CD8-positive, alpha-beta memory T cell (primary cell): Measurements from ENCODE around the gene MAGEA4. TPM values are rescaled to one million over a fixed set of nuclear protein-coding genes. Genes with fewer than 3 reads are reported as not detected.

Experiments
- CTCF ChIA-PET: fragments of 350-600 bp; sonication (Branson Sonifier 250); formaldehyde crosslinking; loops from one replicate; lab custom pipeline; 2021; ENCODE audit warnings: antibody characterized with exemption; lab: Charles Lee
- POLR2A ChIA-PET: fragments of 350-600 bp; sonication (Branson Sonifier 250); formaldehyde crosslinking; loops from one replicate; lab custom pipeline; 2021; ENCODE audit warnings: antibody characterized with exemption; lab: Charles Lee
- DNase-seq, 5 donors: peaks; one replicate each; pipeline versions ENCODE4 v3.0.0 to v3.0.0-alpha.2; 2020 to 2022; ENCODE audit warnings: mixed read lengths in 1 of 5
- H3K27ac ChIP-seq: one replicate; pipeline ENCODE4 v1.7.0; 2013; ENCODE audit warnings: low read depth, mild to moderate bottlenecking, low read length, moderate library complexity
- H3K27me3 ChIP-seq: 2 replicates; pipeline ENCODE4 v1.7.0; 2013; ENCODE audit warnings: low read length, mild to moderate bottlenecking; ENCODE audit not compliant: insufficient read depth, poor library complexity, severe bottlenecking
- H3K36me3 ChIP-seq: 2 replicates; pipeline ENCODE4 v1.7.0; 2013; ENCODE audit warnings: mild to moderate bottlenecking, low read length, moderate library complexity; ENCODE audit not compliant: insufficient read depth
- H3K4me1 ChIP-seq: 2 replicates; pipeline ENCODE4 v1.7.0; 2013; ENCODE audit warnings: mild to moderate bottlenecking, low read length, moderate library complexity; ENCODE audit not compliant: insufficient read depth
- H3K4me3 ChIP-seq: 2 replicates; pipeline ENCODE4 v1.7.0; 2013; ENCODE audit warnings: mild to moderate bottlenecking, low read length
- H3K9me3 ChIP-seq: 2 replicates; pipeline ENCODE4 v1.7.0; 2013; ENCODE audit warnings: mild to moderate bottlenecking, low read length
- H3K27ac Mint-ChIP-seq, 8 donors: one replicate each; pipeline ENCODE4 v1.8.0; 2020 to 2021; ENCODE audit warnings: mixed read lengths in 8 of 8, mild to moderate bottlenecking in 6 of 8, inconsistent platforms in 3 of 8, moderate library complexity in 3 of 8
- H3K27me3 Mint-ChIP-seq, 2 donors: one replicate each; pipeline ENCODE4 v1.8.0; 2020 to 2021; ENCODE audit warnings: mixed read lengths in 2 of 2, mild to moderate bottlenecking in 1 of 2, moderate library complexity in 1 of 2
- H3K36me3 Mint-ChIP-seq, 3 donors: one replicate each; pipeline ENCODE4 v1.8.0; 2020 to 2021; ENCODE audit warnings: mixed read lengths in 3 of 3, inconsistent platforms in 1 of 3, mild to moderate bottlenecking in 1 of 3
- H3K4me1 Mint-ChIP-seq, 3 donors: one replicate each; pipeline ENCODE4 v1.8.0; 2020 to 2021; ENCODE audit warnings: mixed read lengths in 3 of 3, inconsistent platforms in 1 of 3, mild to moderate bottlenecking in 1 of 3
- H3K4me3 Mint-ChIP-seq, 7 donors: one replicate each; pipeline ENCODE4 v1.8.0; 2020 to 2021; ENCODE audit warnings: mixed read lengths in 7 of 7, mild to moderate bottlenecking in 6 of 7, moderate library complexity in 4 of 7, inconsistent platforms in 2 of 7
- H3K9me3 Mint-ChIP-seq, 5 donors: one replicate each; pipeline ENCODE4 v1.8.0; 2020 to 2022; ENCODE audit warnings: mixed read lengths in 5 of 5, mild to moderate bottlenecking in 3 of 5, moderate library complexity in 2 of 5, inconsistent platforms in 1 of 5
- polyA plus RNA-seq: library from polyadenylated mRNA; unstranded; fragments of 300-500 nt; fragmentation: Illumina TruSeq; gene quantifications from one replicate; pipeline ENCODE4 v1.2.3, GENCODE V29; 2021
- total RNA-seq, 2 experiments: library from RNA; stranded (reverse); gene quantifications; one replicate each; pipeline ENCODE4 v1.2.3, GENCODE V29; 2021

MAGEA4 gene
- total and polyA plus RNA-seq, 3 experiments from 2014 or later, result not detected

DNA sequence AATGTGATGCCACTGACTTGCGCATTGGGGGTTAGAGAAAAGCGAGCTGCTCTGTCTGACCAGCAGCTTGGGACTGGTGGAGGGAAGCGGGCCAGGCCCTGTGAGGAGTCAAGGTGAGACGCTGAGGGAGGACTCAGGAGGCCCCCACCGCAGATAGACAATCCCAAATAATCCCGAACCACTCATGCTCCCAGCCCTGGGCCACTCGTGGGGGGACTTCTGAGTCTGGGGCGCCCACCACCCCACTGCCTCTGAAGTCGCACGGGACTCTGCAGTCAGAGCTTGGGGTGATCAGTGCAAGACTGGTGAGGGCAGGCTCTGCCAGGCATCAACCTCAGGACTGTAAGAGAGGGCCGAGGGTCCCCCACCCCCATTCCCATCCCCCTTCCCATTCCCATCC is 6.9 kb downstream of the MAGEA4 start:
- H3K9me3 Mint-ChIP-seq, result no peaks in the 10 kb centered on the region
- no peaks in the 10 kb centered on the region for H3K27me3 Mint-ChIP-seq
- no peak overlapping the region for H3K27ac Mint-ChIP-seq
- Histone ChIP-seq H3K27ac (no peak overlapping the region), H3K36me3 (no peaks in the 10 kb centered on the region), H3K4me3 (no peak overlapping the region), H3K4me1 (no peaks in the 10 kb centered on the region), H3K9me3 (no peaks in the 10 kb centered on the region), H3K27me3 (no peaks in the 10 kb centered on the region)
- no peaks in the 10 kb centered on the region for H3K4me1 Mint-ChIP-seq
- CTCF ChIA-PET, result no interaction called here
- no peaks in the 10 kb centered on the region for H3K36me3 Mint-ChIP-seq
- no peak for DNase-seq
- no peak overlapping the region for H3K4me3 Mint-ChIP-seq
- POLR2A ChIA-PET, result no interaction called here

DNA sequence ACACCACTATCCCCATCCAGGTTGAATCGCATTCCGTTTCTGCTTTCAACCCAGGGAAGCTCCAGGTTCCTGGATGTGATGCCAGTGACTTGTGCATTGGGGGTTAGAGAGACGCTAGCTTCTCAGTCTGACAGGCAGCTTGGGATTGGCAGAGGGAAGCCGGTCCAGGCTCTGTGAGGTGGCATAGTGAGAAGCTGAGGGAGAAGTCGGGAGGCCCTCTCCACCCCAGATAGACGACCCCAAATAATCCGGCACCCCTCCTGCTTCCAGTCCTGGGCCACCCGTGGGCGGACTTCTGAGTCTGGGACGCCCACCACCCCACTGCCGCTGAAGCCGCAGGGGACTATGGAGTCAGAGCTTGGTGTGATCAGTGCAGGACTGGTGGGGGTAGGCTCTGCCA is 7.4 kb downstream of the MAGEA4 start:
- H3K36me3 ChIP-seq, result no peaks in the 10 kb centered on the region
- no peaks in the 10 kb centered on the region for H3K9me3 ChIP-seq
- Mint-ChIP-seq H3K9me3 (no peaks in the 10 kb centered on the region), H3K27ac (no peak overlapping the region), H3K36me3 (no peaks in the 10 kb centered on the region), H3K4me1 (no peaks in the 10 kb centered on the region), H3K27me3 (no peaks in the 10 kb centered on the region), H3K4me3 (no peak overlapping the region)
- CTCF ChIA-PET, result no interaction called here
- no peaks in the 10 kb centered on the region for H3K4me1 ChIP-seq
- H3K27me3 ChIP-seq, result no peaks in the 10 kb centered on the region
- POLR2A ChIA-PET, result no interaction called here
- no peak for DNase-seq
- no peak overlapping the region for H3K4me3 ChIP-seq
- no peak overlapping the region for H3K27ac ChIP-seq

DNA sequence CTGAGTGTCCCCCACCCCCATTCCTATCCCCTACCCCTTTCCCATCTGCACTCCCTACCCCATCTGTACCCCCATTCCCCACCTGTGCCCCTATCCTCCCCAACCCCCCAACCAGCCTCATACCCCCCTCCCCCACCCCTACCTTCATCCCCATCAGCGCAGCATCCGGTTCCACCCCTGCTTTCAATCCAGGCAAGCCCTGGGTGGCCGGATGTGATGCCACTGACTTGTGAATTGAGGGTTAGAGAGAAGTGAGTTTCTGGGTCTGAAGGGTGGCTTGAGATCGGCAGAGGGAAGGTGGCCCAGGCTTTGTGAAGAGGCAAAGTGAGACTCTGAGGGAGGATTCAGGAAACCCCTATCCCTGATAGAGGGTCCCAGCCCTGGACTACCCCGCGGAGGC is 7.8 kb downstream of the MAGEA4 start:
- no peaks in the 10 kb centered on the region for H3K36me3 Mint-ChIP-seq
- no peak overlapping the region for H3K4me3 Mint-ChIP-seq
- Histone ChIP-seq H3K27me3 (no peaks in the 10 kb centered on the region), H3K4me1 (no peaks in the 10 kb centered on the region), H3K36me3 (no peaks in the 10 kb centered on the region), H3K27ac (no peak overlapping the region), H3K9me3 (no peaks in the 10 kb centered on the region), H3K4me3 (no peak overlapping the region)
- ChIA-PET POLR2A (no interaction called here), CTCF (no interaction called here)
- H3K9me3 Mint-ChIP-seq, result no peaks in the 10 kb centered on the region
- no peaks in the 10 kb centered on the region for H3K4me1 Mint-ChIP-seq
- H3K27ac Mint-ChIP-seq, result no peak overlapping the region
- DNase-seq, result no peak
- H3K27me3 Mint-ChIP-seq, result no peaks in the 10 kb centered on the region

DNA sequence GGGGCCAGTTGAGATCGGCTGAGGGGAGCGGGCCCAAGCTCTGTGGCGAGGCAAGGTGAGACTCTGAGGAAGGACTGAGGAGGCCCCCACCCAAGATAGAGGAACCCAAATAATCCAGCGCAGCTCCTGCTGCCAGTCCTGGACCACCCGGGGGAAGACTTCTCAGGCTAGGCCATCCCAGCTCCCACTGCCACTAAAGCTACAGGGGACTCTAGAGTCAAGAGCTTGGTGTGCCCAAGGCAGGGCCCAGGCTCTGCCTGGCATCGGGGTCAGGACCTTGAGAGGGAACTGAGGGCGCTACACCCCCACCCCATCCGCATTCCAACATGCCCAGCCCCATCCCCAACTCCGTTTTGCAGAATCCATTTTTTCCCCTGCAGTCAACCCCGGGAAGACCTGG is 8.6 kb downstream of the MAGEA4 start:
- ChIA-PET CTCF (no interaction called here), POLR2A (no interaction called here)
- H3K36me3 ChIP-seq, result no peaks in the 10 kb centered on the region
- Mint-ChIP-seq H3K27me3 (peaks cover 0 to 3% of the 10 kb centered on the region in 2 donors), H3K4me1 (no peaks in the 10 kb centered on the region), H3K36me3 (no peaks in the 10 kb centered on the region), H3K27ac (no peak overlapping the region), H3K9me3 (no peaks in the 10 kb centered on the region), H3K4me3 (no peak overlapping the region)
- no peak overlapping the region for H3K27ac ChIP-seq
- H3K27me3 ChIP-seq, result no peaks in the 10 kb centered on the region
- H3K4me3 ChIP-seq, result no peak overlapping the region
- H3K4me1 ChIP-seq, result no peaks in the 10 kb centered on the region
- H3K9me3 ChIP-seq, result no peaks in the 10 kb centered on the region
- no peak for DNase-seq

DNA sequence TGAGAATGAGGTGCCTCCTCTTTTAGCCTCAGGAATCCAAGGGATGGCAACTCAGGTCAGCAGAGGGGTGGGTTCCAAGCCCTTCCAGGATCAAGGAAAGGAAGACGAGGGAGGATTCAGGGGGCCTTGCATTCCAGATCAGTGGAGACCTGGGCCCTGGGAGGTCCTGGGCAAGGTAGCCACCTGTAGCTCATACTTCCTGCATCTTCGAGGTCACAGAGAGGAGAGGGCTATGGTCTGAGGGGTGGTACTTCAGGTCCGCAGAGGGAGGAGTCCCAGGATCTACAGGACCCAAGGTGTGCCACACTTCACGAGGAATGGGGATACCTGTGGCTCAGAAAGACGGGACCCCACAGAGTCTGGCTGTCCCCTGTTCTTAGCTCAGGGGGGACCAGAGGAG is 9.2 kb downstream of the MAGEA4 start:
- Histone ChIP-seq H3K4me1 (no peaks in the 10 kb centered on the region), H3K36me3 (no peaks in the 10 kb centered on the region), H3K27ac (no peak overlapping the region), H3K9me3 (no peaks in the 10 kb centered on the region), H3K27me3 (no peaks in the 10 kb centered on the region), H3K4me3 (no peak overlapping the region)
- Mint-ChIP-seq H3K9me3 (no peaks in the 10 kb centered on the region), H3K36me3 (no peaks in the 10 kb centered on the region), H3K4me1 (no peaks in the 10 kb centered on the region), H3K27ac (no peak overlapping the region), H3K27me3 (peaks cover 0 to 3% of the 10 kb centered on the region in 2 donors), H3K4me3 (no peak overlapping the region)
- CTCF ChIA-PET, result no interaction called here
- DNase-seq, result no peak
- POLR2A ChIA-PET, result no interaction called here

DNA sequence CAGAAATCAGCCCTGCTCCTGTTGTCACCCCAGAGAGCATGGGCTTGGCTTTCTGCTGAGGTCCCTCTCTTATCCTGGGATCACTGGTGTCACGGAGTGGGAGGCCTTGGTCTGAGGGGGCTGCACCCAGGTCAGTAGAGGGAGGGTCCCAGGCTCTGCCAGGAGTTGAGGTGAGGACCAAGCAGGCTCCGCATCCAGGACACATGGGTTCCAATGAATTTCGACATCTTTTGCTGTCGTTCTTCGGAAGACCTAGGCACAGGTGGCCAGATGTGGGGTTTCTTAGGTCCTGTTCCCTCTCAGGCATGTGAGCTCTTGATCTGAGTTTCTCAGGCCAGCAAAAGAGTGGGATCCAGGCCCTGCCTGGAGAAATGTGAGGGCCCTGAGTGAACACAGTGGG is 10.0 kb downstream of the MAGEA4 start:
- H3K27ac Mint-ChIP-seq, result no peak overlapping the region
- no peak for DNase-seq

DNA sequence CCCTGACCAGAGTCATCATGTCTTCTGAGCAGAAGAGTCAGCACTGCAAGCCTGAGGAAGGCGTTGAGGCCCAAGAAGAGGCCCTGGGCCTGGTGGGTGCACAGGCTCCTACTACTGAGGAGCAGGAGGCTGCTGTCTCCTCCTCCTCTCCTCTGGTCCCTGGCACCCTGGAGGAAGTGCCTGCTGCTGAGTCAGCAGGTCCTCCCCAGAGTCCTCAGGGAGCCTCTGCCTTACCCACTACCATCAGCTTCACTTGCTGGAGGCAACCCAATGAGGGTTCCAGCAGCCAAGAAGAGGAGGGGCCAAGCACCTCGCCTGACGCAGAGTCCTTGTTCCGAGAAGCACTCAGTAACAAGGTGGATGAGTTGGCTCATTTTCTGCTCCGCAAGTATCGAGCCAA is 11.0 kb downstream of the MAGEA4 start:
- CTCF ChIA-PET, result no interaction called here
- no peaks in the 10 kb centered on the region for H3K27me3 ChIP-seq
- H3K4me3 ChIP-seq, result no peak overlapping the region
- H3K36me3 Mint-ChIP-seq, result no peaks in the 10 kb centered on the region
- H3K9me3 ChIP-seq, result no peaks in the 10 kb centered on the region
- no peaks in the 10 kb centered on the region for H3K4me1 Mint-ChIP-seq
- no peaks in the 10 kb centered on the region for H3K36me3 ChIP-seq
- H3K4me3 Mint-ChIP-seq, result no peak overlapping the region
- H3K4me1 ChIP-seq, result no peaks in the 10 kb centered on the region
- no peak overlapping the region for H3K27ac ChIP-seq
- no peak overlapping the region for H3K27ac Mint-ChIP-seq
- H3K27me3 Mint-ChIP-seq, result peaks cover 0 to 5% of the 10 kb centered on the region in 2 donors
- no peak for DNase-seq
- no peaks in the 10 kb centered on the region for H3K9me3 Mint-ChIP-seq
- POLR2A ChIA-PET, result no interaction called here

More for the DNA sequence above, 10.0 kb downstream of the MAGEA4 start:
- CTCF ChIA-PET, result no interaction called here
- no peak overlapping the region for H3K4me3 ChIP-seq
- POLR2A ChIA-PET, result no interaction called here
- no peaks in the 10 kb centered on the region for H3K4me1 Mint-ChIP-seq
- no peak overlapping the region for H3K27ac ChIP-seq
- H3K4me3 Mint-ChIP-seq, result no peak overlapping the region
- H3K27me3 Mint-ChIP-seq, result peaks cover 0 to 5% of the 10 kb centered on the region in 2 donors
- H3K36me3 ChIP-seq, result no peaks in the 10 kb centered on the region
- H3K36me3 Mint-ChIP-seq, result no peaks in the 10 kb centered on the region
- no peaks in the 10 kb centered on the region for H3K9me3 ChIP-seq
- H3K9me3 Mint-ChIP-seq, result no peaks in the 10 kb centered on the region
- H3K4me1 ChIP-seq, result no peaks in the 10 kb centered on the region
- no peaks in the 10 kb centered on the region for H3K27me3 ChIP-seq

DNA sequence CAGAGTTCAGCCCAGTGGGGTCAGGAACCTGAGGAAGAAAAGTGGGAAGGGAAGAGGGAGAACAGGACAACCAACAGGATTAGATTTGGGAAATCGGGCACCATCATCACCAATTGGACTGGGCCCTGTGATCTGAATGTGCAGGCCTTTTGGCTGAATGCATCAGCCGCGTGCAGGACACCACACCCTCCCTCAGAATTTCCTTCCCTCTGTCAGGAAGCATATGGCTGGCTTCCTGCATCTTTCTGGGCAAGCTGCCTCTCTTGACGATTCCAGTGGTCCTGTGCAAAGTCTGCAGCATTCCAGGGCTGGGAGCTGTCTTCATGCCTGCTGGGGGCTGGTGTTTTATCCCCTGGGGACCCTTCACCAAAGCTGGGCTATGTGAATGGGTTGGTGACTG is 16.4 kb downstream of the MAGEA4 start:
- ChIA-PET CTCF (no interaction called here), POLR2A (no interaction called here)
- H3K27me3 ChIP-seq, result no peaks in the 10 kb centered on the region
- no peaks in the 10 kb centered on the region for H3K4me1 Mint-ChIP-seq
- no peaks in the 10 kb centered on the region for H3K9me3 ChIP-seq
- no peak overlapping the region for H3K27ac Mint-ChIP-seq
- H3K27me3 Mint-ChIP-seq, result peaks cover 0 to 6% of the 10 kb centered on the region in 2 donors
- H3K27ac ChIP-seq, result no peak overlapping the region
- no peaks in the 10 kb centered on the region for H3K36me3 Mint-ChIP-seq
- H3K4me3 Mint-ChIP-seq, result no peak overlapping the region
- no peaks in the 10 kb centered on the region for H3K36me3 ChIP-seq
- H3K9me3 Mint-ChIP-seq, result no peaks in the 10 kb centered on the region
- H3K4me1 ChIP-seq, result no peaks in the 10 kb centered on the region
- H3K4me3 ChIP-seq, result no peak overlapping the region
- no peak for DNase-seq

DNA sequence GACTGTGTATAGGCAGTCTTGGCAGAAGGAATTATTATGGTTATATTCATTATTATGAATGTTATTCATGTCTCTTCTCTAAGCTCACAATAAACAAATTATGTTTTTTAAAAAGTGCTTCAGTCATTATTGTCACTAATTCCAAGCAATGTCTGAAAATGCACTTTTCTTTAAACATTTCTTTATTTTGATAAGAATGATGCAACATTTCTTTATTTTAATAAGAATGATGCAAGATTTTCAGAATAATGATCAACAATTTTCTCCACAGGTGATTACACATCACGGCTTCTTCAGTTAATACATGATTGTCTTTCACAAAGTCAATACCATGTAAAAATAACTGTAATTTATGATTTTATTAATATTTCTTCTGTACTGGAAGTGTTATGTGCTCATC is 22.7 kb downstream of the MAGEA4 start:
- DNase-seq, result no peak
- Mint-ChIP-seq H3K36me3 (no peaks in the 10 kb centered on the region), H3K4me1 (no peaks in the 10 kb centered on the region), H3K27me3 (peaks cover 0 to 1% of the 10 kb centered on the region in 2 donors), H3K4me3 (no peak overlapping the region), H3K27ac (no peak overlapping the region), H3K9me3 (no peaks in the 10 kb centered on the region)
- Histone ChIP-seq H3K27me3 (no peaks in the 10 kb centered on the region), H3K4me1 (no peaks in the 10 kb centered on the region), H3K9me3 (no peaks in the 10 kb centered on the region), H3K27ac (no peak overlapping the region), H3K36me3 (no peaks in the 10 kb centered on the region), H3K4me3 (no peak overlapping the region)
- POLR2A ChIA-PET, result no interaction called here
- CTCF ChIA-PET, result no interaction called here
